GM12801 (cell line): ENCODE measurements around the gene EIF2B4.

ENCODE experiments used
- CTCF ChIP-seq: IDR thresholded peaks from one replicate; pipeline ENCODE4 v1.5.1; 2011; ENCODE audit warnings: control low read depth; ENCODE audit not compliant: insufficient read length; ENCODE audit errors: extremely low read depth

The EIF2B4 gene

GRCh38 chr2:27376151-27376865, 6.2 kb upstream of the EIF2B4 start:
- no peak for TF ChIP-seq CTCF

- TF ChIP-seq CTCF: no peak
Measured at GRCh38 chr2:27375513-27376099, 5.5 kb upstream of the EIF2B4 start.

- no peak for TF ChIP-seq CTCF
Measured at GRCh38 chr2:27373567-27373966, 3.4 kb upstream of the EIF2B4 start.

GRCh38 chr2:27372937-27373336, 2.8 kb upstream of the EIF2B4 start:
- no peak for TF ChIP-seq CTCF

GRCh38 chr2:27370816-27371620, 880 bp upstream of the EIF2B4 start:
- TF ChIP-seq CTCF: no peak

GRCh38 chr2:27369471-27370025, 590 bp downstream of the EIF2B4 start:
- no peak for TF ChIP-seq CTCF

- TF ChIP-seq CTCF: no peak
Measured at GRCh38 chr2:27363933-27364332, 6.2 kb downstream of the EIF2B4 start.
